Activated naive CD4-positive, alpha-beta T cell (primary cell): ENCODE results near the gene ING5.

ENCODE experiments used
- DNase-seq, 4 experiments: peaks; one replicate each; lab custom pipeline; 2025; lab: John Stamatoyannopoulos, UW

ING5 gene

DNA sequence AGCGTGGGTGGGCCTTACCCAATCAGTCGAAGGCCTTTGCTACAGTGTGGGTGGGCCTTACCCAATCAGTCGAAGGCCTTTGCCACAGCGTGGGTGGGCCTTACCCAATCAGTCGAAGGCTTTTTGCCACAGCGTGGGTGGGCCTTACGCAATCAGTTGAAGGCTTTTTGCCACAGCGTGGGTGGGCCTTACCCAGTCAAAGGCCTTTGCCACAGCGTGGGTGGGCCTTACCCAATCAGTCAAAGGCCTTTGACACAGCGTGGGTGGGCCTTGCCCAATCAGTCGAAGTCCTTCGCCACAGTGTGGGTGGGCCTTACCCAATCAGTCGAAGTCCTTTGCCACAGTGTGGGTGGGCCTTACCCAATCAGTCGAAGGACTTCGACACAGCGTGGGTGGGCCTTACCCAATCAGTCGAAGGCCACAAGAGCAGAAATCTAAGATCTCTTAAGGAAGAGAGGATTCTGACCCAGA lies 58.5 kb downstream of the ING5 start:
- DNase-seq, result no peak

DNA sequence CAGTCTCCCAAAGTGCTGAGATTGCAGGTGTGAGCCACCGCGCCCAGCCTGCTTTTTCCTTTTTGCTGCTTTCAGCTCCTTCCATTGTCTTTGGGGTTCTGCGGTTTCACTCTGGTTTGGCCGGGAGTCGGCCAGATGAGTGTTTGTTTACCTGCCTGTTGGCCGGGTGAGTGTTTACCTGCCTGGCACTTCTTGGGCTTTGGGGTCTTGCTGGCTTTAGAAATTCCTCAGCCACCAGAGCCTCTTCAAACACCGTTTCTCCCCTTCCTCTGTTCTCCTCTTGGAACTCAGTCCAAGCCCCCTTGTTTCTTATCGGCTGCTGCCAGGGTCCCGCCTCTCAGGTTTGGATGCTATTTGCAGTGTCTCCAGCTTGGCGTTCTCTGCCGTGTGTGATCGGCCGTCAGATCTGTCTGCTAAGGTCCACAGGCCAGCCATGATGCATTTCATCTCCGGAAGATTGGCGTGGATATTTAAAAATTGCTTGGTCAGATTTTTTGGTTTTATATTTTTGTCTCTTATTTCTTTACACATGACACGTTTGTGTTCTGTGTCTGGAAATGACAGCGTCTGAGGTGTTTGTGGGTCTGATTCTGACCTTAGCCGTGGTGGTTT lies 60.6 kb downstream of the ING5 start:
- DNase-seq, result no peak

DNA sequence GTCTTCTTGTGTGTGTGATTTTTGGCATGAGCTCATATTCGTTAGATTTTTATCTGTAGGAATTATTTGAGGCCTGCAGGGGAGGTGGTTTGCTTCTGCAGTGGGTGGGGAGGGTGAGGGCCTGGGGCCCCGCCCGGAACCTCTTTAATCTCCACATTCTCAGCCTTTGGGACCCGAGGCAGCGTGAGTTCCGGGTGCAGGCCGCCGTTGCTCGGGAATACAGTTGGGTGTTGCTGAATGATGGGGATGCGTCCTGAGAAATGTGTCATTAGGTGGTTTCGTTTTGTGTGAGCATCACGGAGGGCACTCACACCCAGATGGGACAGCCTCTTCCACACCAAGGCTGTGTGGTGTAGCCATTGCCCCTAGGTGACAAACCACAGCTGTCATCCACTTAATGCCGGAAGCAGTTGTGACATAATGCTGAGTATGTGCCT lies 61.1 kb downstream of the ING5 start:
- DNase-seq, result no peak

- no peak for DNase-seq
These were observed 61.9 kb downstream of the ING5 start for GRCh38 chr2:241763551-241764274.

- DNase-seq, result no peak
These were observed 62.7 kb downstream of the ING5 start for GRCh38 chr2:241764275-241765241.

- no peak for DNase-seq
These were observed 65.8 kb downstream of the ING5 start for GRCh38 chr2:241767464-241768250.

DNA sequence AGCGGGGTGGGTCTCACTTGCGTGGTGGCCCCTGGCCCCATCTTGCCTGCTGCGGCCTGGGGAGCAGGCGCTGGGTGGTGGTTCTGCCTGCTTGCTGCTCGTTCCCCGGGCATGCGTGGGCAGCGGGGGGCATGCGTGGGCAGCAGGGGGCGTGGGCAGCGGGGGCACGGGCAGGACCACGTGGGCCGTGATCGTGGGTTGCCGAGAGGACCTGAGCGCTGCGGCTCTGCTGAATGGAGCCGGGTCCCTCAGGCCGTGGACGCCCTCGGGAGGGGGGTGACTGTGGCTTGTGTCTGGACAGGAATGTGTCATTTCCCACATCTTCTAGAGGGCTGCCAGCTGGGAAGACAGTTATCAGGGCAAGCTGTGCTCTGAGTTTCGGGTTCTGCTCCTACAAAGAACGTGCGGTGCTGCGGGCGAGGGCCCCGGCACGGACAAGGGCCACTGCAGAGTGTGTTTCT lies 66.4 kb downstream of the ING5 start:
- no peak for DNase-seq

- no peak for DNase-seq
These were observed 67.0 kb downstream of the ING5 start for GRCh38 chr2:241768850-241769249.

DNA sequence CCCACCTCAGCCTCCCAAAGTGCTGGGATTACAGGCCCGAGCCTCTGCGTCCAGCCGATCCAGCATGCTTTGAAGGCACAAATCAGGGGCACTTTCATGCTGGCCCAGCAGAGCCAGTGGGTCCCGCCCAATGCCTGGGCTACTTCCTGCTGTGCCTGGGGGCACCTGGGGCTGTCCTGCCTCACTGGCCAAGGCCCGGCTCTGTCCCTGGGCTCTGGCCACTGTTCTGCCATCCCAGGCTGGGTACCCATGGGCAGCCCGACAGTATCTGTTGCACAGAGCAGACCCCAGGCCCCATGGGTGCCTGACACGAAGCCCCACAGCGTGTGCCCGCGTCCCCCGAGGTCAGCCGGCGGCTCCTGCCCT lies 68.0 kb downstream of the ING5 start:
- no peak for DNase-seq

DNA sequence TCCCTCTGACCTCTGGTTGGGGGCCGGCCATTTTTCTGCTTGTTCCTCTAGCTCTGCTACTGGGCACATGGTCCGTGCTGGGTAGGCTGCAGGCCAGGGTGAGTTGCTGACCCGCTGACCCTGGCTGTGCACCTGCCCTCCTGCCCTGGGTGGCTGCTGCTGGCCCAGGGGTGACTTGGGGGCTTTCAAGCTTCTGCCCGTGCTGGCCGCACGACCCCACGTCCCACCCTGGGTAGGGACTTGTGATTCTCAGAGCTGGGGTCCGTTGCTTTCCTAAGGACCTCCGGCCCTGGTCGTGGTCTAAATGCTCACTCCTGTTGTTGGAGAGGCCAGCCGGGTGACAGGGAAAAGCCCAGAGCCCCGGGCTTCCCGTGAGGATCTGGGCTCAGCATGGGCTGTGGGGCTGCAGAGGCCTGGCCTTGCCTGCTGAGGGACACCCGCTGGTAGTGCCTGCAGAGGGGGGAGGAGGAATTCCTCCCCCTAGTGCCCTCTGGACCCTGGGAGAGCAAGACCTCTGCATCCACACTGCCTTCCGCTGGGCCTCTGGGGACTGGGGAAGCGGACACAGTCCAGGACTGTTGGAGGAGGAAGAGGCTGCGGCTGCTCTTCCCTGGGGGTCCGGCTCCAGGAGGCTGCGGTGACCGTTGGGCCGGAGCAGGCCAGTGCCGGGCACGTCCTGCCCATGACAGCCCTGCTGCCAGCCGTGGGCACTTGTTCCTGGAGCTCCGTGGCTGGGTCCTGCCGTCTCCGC lies 68.5 kb downstream of the ING5 start:
- DNase-seq, result no peak

DNA sequence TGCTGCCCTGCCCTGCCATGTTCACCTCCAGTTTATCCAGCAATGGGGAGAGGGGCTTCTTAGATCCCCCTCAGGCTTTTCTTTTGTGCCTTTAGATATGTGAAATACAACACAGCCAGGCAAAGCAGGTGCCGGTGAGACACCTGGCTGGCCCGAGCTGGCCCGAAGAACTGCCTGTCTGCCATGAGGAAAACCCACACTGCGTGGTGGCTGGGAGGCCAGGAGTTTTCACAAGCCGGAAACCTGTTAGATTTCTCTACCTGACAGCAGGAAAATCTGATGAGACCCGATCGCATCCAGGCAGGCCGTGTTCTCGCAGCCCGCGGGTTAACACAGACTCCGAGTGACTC lies 69.1 kb downstream of the ING5 start:
- DNase-seq, result no peak

GRCh38 chr2:241771286-241772062 lies 69.6 kb downstream of the ING5 start:
- DNase-seq, result no peak

- no peak for DNase-seq
These were observed 70.2 kb downstream of the ING5 start for GRCh38 chr2:241772063-241772499.

GRCh38 chr2:241773511-241774418 lies 71.9 kb downstream of the ING5 start:
- DNase-seq, result no peak

DNA sequence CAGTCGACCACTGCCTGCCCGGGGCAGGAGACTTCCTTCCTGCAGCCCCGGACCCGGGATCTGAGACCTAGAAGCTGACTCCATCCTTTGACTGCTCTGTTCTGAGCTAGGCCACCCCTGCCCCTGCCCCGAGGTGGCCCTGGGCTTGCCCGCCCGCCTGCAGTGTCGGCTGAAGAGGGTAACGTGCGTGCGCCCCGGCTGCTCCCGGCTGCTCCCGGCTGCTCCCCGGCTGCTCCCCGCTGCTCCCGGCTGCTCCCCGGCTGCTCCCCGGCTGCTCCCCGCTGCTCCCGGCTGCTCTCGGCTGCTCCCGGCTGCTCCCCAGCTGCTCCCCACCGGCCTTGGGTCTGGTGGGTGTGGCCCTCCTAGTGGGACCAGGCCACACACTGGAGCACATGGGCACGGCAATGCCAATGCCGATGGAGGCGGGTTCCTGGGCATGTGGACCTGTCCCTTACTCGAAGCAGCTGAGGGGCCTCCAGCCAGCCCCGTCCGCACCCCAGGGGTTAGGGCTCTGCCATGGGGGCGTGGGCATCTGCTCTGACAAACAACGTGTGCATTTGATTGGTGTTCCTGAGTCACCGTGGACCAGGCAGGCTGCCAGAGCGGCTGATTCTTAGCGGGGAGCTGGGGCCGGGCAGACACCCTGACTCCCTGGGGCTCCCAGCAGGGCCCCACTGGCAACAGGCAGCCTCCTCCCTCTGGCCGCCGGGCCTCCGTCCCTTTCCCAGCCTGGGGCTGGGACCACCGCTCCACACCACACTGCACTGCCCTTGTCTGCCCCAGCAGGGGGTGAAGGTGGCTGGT lies 72.8 kb downstream of the ING5 start:
- no peak for DNase-seq

- DNase-seq, result no peak
These were observed 73.7 kb downstream of the ING5 start for GRCh38 chr2:241775223-241776177.
